WERI-Rb-1 (cell line): ENCODE data around the gene HOXC13.

ENCODE experiments used
- DNase-seq: peaks from one replicate; pipeline ENCODE4 v3.0.0-alpha.2; 2020
- H3K27ac ChIP-seq: fragments of 250-450 bp; sonication (Bioruptor Pico); 2 replicates; pipeline ENCODE4 v1.5.1; 2020; ENCODE audit warnings: mild to moderate bottlenecking, moderate library complexity
- H3K27me3 ChIP-seq: fragments of 250-450 bp; sonication (Bioruptor Pico); 2 replicates; pipeline ENCODE4 v1.5.1; 2021; ENCODE audit warnings: mild to moderate bottlenecking, low read depth, moderate library complexity; ENCODE audit not compliant: insufficient read depth, severe bottlenecking
- H3K36me3 ChIP-seq: fragments of 250-450 bp; sonication (Bioruptor Pico); 2 replicates; pipeline ENCODE4 v1.5.1; 2020; ENCODE audit warnings: mild to moderate bottlenecking, moderate library complexity
- H3K4me3 ChIP-seq: 2 replicates; pipeline ENCODE4 v1.5.1; 2011; ENCODE audit warnings: low read depth, mild to moderate bottlenecking, control low read depth, low read length
- H3K9me3 ChIP-seq: fragments of 250-450 bp; sonication (Bioruptor Pico); 2 replicates; pipeline ENCODE4 v1.5.1; 2021; ENCODE audit warnings: mild to moderate bottlenecking, moderate library complexity; ENCODE audit not compliant: severe bottlenecking
- CTCF ChIP-seq: IDR thresholded peaks from 2 replicates; pipeline ENCODE4 v1.5.1; 2011; ENCODE audit warnings: low read depth, mild to moderate bottlenecking, control low read depth, inconsistent platforms, low read length

The HOXC13 gene

GRCh38 chr12:53972722-53973235 lies 34.1 kb downstream of the HOXC13 start, which contains the start of gene HOXC11:
Gene HOXC11 (plus strand): TSS chr12:53973126. CDS start chr12:53973242, 116 bp downstream.
- H3K9me3 ChIP-seq: peaks cover 4% of the 10 kb centered on the region
- H3K4me3 ChIP-seq: peak within 1 kb of the TSS; percentile 51
- DNase-seq: no peak
- TF ChIP-seq CTCF: no peak
- H3K36me3 ChIP-seq: no peaks in the 10 kb centered on the region
- peak within 1 kb of the TSS; percentile 26; the same call in 1 of the 2 replicates for H3K27ac ChIP-seq
- H3K27me3 ChIP-seq: no peaks in the 10 kb centered on the region

GRCh38 chr12:53973236-53974042 lies 34.8 kb downstream of the HOXC13 start:
- no peak for TF ChIP-seq CTCF
- H3K9me3 ChIP-seq: peaks cover 4% of the 10 kb centered on the region
- H3K36me3 ChIP-seq: no peaks in the 10 kb centered on the region
- H3K27me3 ChIP-seq: no peaks in the 10 kb centered on the region
- H3K27ac ChIP-seq: peak overlapping the region; percentile 26; the same call in 1 of the 2 replicates
- DNase-seq: peak; percentile 40
- H3K4me3 ChIP-seq: peak overlapping the region; percentile 51

- no peaks in the 10 kb centered on the region for H3K27me3 ChIP-seq
- peak; percentile 50 for DNase-seq
- no peaks in the 10 kb centered on the region for H3K36me3 ChIP-seq
- H3K27ac ChIP-seq: peak within 1 kb of the TSS; percentile 66
- peaks cover 4% of the 10 kb centered on the region for H3K9me3 ChIP-seq
- no peak for TF ChIP-seq CTCF
- H3K4me3 ChIP-seq: peak within 1 kb of the TSS; percentile 51
These were observed 35.7 kb downstream of the HOXC13 start, which contains the start of gene HOTAIR for GRCh38 chr12:53974084-53975063. Gene HOTAIR (minus strand): TSS chr12:53974954.

GRCh38 chr12:53975064-53975471 lies 36.4 kb downstream of the HOXC13 start:
- TF ChIP-seq CTCF: no peak
- Histone ChIP-seq H3K27ac (peak overlapping the region; percentile 66; the same call in 1 of the 2 replicates), H3K4me3 (peak overlapping the region; percentile 51), H3K9me3 (peaks cover 4% of the 10 kb centered on the region), H3K36me3 (no peaks in the 10 kb centered on the region), H3K27me3 (no peaks in the 10 kb centered on the region)
- DNase-seq: no peak

GRCh38 chr12:53975479-53976152 lies 37.0 kb downstream of the HOXC13 start:
- Histone ChIP-seq H3K36me3 (no peaks in the 10 kb centered on the region), H3K27ac (no peak overlapping the region), H3K4me3 (no peak overlapping the region; the same call in 1 of the 2 replicates), H3K9me3 (peaks cover 4% of the 10 kb centered on the region), H3K27me3 (no peaks in the 10 kb centered on the region)
- no peak for TF ChIP-seq CTCF
- DNase-seq: no peak
